SK-N-SH treated with all-trans-retinoic acid at 6 μM for 48 hours (cell line): Measurements from ENCODE around the gene PRSS48.

Source experiments
- ATAC-seq: fragments of 200-7000 bp; cut with Tn5 transposase; 3 replicates; pipeline ENCODE4 v1.9.1; 2020; ENCODE audit warnings: mild to moderate bottlenecking, moderate library complexity
- ARNTL ChIP-seq: fragments of 450-650 bp; formaldehyde crosslinking; IDR thresholded peaks from 2 replicates; pipeline ENCODE4 v1.5.0; 2020; ENCODE audit warnings: low read depth, mild to moderate bottlenecking, moderate library complexity, borderline replicate concordance
- BACH2 ChIP-seq: fragments of 250-450 bp; sonication (Bioruptor Pico); IDR thresholded peaks from 2 replicates; pipeline ENCODE4 v1.9.0; 2021; ENCODE audit warnings: mild to moderate bottlenecking, borderline replicate concordance
- CSDC2 ChIP-seq: fragments of 250-450 bp; sonication (Bioruptor Pico); IDR thresholded peaks from 2 replicates; pipeline ENCODE4 v1.5.0; 2020; ENCODE audit warnings: mild to moderate bottlenecking, moderate library complexity
- ESRRG ChIP-seq: fragments of 250-450 bp; sonication (Bioruptor Pico); IDR thresholded peaks from 2 replicates; pipeline ENCODE4 v1.6.1; 2021; ENCODE audit warnings: mild to moderate bottlenecking
- GLIS3 ChIP-seq: fragments of 250-450 bp; sonication (Bioruptor Pico); IDR thresholded peaks from 2 replicates; pipeline ENCODE4 v1.5.0; 2020; ENCODE audit warnings: mild to moderate bottlenecking, moderate library complexity
- ISL1 ChIP-seq: fragments of 250-450 bp; sonication (Bioruptor Pico); IDR thresholded peaks from 2 replicates; pipeline ENCODE4 v2.1.2; 2022; ENCODE audit warnings: mild to moderate bottlenecking, moderate library complexity
- OSR1 ChIP-seq: fragments of 250-450 bp; sonication (Bioruptor Pico); IDR thresholded peaks from 2 replicates; pipeline ENCODE4 v1.8.0; 2022; ENCODE audit warnings: moderate library complexity, mild to moderate bottlenecking, inconsistent platforms
- PPARA ChIP-seq: fragments of 250-450 bp; sonication (Bioruptor Pico); IDR thresholded peaks from 2 replicates; pipeline ENCODE4 v1.5.0; 2020; ENCODE audit warnings: mild to moderate bottlenecking, borderline replicate concordance
- SNAI2 ChIP-seq: fragments of 250-450 bp; sonication (Bioruptor Pico); IDR thresholded peaks from 2 replicates; pipeline ENCODE4 v1.5.0; 2020; ENCODE audit warnings: mild to moderate bottlenecking, moderate library complexity
- TCF4 ChIP-seq: fragments of 250-450 bp; sonication (Bioruptor Pico); IDR thresholded peaks from 2 replicates; pipeline ENCODE4 v1.8.0; 2021; ENCODE audit warnings: mild to moderate bottlenecking, moderate library complexity, borderline replicate concordance
- TOX ChIP-seq: fragments of 250-450 bp; sonication (Bioruptor Pico); IDR thresholded peaks from 2 replicates; pipeline ENCODE4 v1.8.0; 2021; ENCODE audit warnings: mild to moderate bottlenecking, moderate library complexity, borderline replicate concordance
- TSHZ2 ChIP-seq: fragments of 250-450 bp; sonication (Bioruptor Pico); IDR thresholded peaks from 2 replicates; pipeline ENCODE4 v1.5.0; 2020; ENCODE audit warnings: mild to moderate bottlenecking, moderate library complexity
- ZC3H10 ChIP-seq: fragments of 250-450 bp; sonication (Bioruptor Pico); IDR thresholded peaks from 2 replicates; pipeline ENCODE4 v1.5.1; 2021; ENCODE audit warnings: mild to moderate bottlenecking, moderate library complexity
- ZFP3 ChIP-seq: fragments of 250-450 bp; sonication (Bioruptor Pico); IDR thresholded peaks from 2 replicates; pipeline ENCODE4 v1.5.0; 2020; ENCODE audit warnings: mild to moderate bottlenecking, moderate library complexity
- ZFP30 ChIP-seq: fragments of 450-650 bp; formaldehyde crosslinking; IDR thresholded peaks from 2 replicates; pipeline ENCODE4 v1.5.0; 2022; ENCODE audit warnings: mild to moderate bottlenecking, moderate library complexity
- ZNF565 ChIP-seq: fragments of 450-650 bp; formaldehyde crosslinking; conservative IDR thresholded peaks from 2 replicates; pipeline ENCODE4 v1.5.0; 2020; ENCODE audit warnings: low read depth, mild to moderate bottlenecking, moderate library complexity
- ZNF70 ChIP-seq: fragments of 450-650 bp; formaldehyde crosslinking; IDR thresholded peaks from 2 replicates; pipeline ENCODE4 v1.5.0; 2020; ENCODE audit warnings: mild to moderate bottlenecking, moderate library complexity
- ZNF8 ChIP-seq: fragments of 450-650 bp; formaldehyde crosslinking; IDR thresholded peaks from 2 replicates; pipeline ENCODE4 v1.5.0; 2020; ENCODE audit warnings: mild to moderate bottlenecking, moderate library complexity
- TF ChIP-seq, protein P1 (sequence below): fragments of 250-450 bp; sonication (Bioruptor Pico); IDR thresholded peaks from 2 replicates; pipeline ENCODE4 v1.8.0; 2021; ENCODE audit warnings: low read depth, mild to moderate bottlenecking, moderate library complexity, borderline replicate concordance
- TF ChIP-seq, protein P2 (sequence below): fragments of 250-450 bp; sonication (Bioruptor Pico); IDR thresholded peaks from 2 replicates; pipeline ENCODE4 v1.8.0; 2020; ENCODE audit warnings: mild to moderate bottlenecking, moderate library complexity, borderline replicate concordance
- TF ChIP-seq, protein P3 (sequence below): fragments of 250-450 bp; sonication (Bioruptor Pico); IDR thresholded peaks from 2 replicates; pipeline ENCODE4 v1.5.1; 2021; ENCODE audit warnings: mild to moderate bottlenecking, moderate library complexity
- TF ChIP-seq, protein P4 (sequence below): fragments of 250-450 bp; sonication (Bioruptor Pico); IDR thresholded peaks from 2 replicates; pipeline ENCODE4 v1.5.1; 2020; ENCODE audit warnings: low read depth, mild to moderate bottlenecking, moderate library complexity

PRSS48 gene

DNA sequence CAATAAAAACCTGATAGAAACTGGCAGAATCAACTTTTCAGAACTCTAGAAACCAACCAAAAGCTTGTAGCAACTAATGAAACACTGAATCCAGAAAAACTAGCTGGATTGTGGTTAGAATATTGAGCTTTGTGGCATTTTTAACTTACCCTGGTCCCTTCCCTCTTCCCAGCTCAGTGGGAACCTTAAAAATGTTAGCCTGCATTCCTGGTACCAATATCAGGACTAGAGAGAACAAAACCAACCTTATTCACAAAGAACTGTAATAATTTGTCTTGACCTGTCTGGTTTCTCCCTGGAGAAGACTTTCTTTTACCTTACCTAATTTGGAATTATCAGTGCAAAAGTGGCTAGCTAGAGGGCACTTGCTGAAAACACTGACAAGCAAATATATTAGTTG is 27.3 kb downstream of the PRSS48 start:
- ATAC-seq = peak; percentile 28; the same call in 2 of the 3 replicates

DNA sequence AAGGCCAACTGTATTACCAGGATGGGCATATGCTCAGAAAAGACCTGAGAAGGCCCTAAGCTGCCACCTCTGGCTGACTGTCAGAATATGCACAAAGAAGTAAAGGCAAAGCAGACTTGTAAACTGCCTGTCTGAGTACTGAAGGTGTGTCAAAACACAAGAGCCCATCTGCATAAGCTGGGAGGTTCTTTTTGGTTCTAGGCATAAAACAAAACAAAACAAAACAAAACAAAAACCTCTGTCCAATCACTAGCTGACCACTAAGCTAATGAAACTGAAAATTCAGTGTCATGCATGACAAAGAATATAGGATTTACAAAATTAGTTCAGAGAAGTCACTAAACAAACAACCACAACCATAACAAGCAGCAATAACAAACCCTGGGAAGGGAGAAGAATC is 27.8 kb downstream of the PRSS48 start:
- peak; percentile 81 for ATAC-seq
- no peak for TF ChIP-seq GLIS3 (CRISPR knock-in tag)
- TF ChIP-seq ZNF70 (CRISPR knock-in tag) = no peak
- TF ChIP-seq, protein P1, sequence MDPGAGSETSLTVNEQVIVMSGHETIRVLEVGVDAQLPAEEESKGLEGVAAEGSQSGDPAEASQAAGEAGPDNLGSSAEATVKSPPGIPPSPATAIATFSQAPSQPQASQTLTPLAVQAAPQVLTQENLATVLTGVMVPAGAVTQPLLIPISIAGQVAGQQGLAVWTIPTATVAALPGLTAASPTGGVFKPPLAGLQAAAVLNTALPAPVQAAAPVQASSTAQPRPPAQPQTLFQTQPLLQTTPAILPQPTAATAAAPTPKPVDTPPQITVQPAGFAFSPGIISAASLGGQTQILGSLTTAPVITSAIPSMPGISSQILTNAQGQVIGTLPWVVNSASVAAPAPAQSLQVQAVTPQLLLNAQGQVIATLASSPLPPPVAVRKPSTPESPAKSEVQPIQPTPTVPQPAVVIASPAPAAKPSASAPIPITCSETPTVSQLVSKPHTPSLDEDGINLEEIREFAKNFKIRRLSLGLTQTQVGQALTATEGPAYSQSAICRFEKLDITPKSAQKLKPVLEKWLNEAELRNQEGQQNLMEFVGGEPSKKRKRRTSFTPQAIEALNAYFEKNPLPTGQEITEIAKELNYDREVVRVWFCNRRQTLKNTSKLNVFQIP (CRISPR knock-in tag) = no peak
- TF ChIP-seq ZFP30 (CRISPR knock-in tag) = no peak
- no peak for TF ChIP-seq ZC3H10 (CRISPR knock-in tag)
- no peak for TF ChIP-seq SNAI2 (CRISPR knock-in tag)
- no peak for TF ChIP-seq ZNF8 (CRISPR knock-in tag)
- TF ChIP-seq, protein P2, sequence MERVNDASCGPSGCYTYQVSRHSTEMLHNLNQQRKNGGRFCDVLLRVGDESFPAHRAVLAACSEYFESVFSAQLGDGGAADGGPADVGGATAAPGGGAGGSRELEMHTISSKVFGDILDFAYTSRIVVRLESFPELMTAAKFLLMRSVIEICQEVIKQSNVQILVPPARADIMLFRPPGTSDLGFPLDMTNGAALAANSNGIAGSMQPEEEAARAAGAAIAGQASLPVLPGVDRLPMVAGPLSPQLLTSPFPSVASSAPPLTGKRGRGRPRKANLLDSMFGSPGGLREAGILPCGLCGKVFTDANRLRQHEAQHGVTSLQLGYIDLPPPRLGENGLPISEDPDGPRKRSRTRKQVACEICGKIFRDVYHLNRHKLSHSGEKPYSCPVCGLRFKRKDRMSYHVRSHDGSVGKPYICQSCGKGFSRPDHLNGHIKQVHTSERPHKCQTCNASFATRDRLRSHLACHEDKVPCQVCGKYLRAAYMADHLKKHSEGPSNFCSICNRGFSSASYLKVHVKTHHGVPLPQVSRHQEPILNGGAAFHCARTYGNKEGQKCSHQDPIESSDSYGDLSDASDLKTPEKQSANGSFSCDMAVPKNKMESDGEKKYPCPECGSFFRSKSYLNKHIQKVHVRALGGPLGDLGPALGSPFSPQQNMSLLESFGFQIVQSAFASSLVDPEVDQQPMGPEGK (CRISPR knock-in tag) = no peak
- TF ChIP-seq ESRRG (CRISPR knock-in tag) = no peak

More for the DNA sequence above, 27.3 kb downstream of the PRSS48 start:
- TF ChIP-seq ISL1 (no peak), OSR1 (CRISPR knock-in tag) (no peak), ZFP3 (CRISPR knock-in tag) (no peak), PPARA (CRISPR knock-in tag) (no peak), BACH2 (CRISPR knock-in tag) (no peak), CSDC2 (CRISPR knock-in tag) (no peak), ZNF8 (CRISPR knock-in tag) (no peak), ZFP30 (CRISPR knock-in tag) (no peak), ZC3H10 (CRISPR knock-in tag) (no peak), ARNTL (no peak), TCF4 (CRISPR knock-in tag) (no peak), ZNF70 (CRISPR knock-in tag) (no peak), ZNF565 (CRISPR knock-in tag) (no peak), TOX (CRISPR knock-in tag) (no peak), GLIS3 (CRISPR knock-in tag) (no peak), TSHZ2 (no peak)
- TF ChIP-seq, protein P3, sequence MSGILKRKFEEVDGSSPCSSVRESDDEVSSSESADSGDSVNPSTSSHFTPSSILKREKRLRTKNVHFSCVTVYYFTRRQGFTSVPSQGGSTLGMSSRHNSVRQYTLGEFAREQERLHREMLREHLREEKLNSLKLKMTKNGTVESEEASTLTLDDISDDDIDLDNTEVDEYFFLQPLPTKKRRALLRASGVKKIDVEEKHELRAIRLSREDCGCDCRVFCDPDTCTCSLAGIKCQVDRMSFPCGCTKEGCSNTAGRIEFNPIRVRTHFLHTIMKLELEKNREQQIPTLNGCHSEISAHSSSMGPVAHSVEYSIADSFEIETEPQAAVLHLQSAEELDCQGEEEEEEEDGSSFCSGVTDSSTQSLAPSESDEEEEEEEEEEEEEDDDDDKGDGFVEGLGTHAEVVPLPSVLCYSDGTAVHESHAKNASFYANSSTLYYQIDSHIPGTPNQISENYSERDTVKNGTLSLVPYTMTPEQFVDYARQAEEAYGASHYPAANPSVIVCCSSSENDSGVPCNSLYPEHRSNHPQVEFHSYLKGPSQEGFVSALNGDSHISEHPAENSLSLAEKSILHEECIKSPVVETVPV (CRISPR knock-in tag) = no peak
- TF ChIP-seq, protein P4, sequence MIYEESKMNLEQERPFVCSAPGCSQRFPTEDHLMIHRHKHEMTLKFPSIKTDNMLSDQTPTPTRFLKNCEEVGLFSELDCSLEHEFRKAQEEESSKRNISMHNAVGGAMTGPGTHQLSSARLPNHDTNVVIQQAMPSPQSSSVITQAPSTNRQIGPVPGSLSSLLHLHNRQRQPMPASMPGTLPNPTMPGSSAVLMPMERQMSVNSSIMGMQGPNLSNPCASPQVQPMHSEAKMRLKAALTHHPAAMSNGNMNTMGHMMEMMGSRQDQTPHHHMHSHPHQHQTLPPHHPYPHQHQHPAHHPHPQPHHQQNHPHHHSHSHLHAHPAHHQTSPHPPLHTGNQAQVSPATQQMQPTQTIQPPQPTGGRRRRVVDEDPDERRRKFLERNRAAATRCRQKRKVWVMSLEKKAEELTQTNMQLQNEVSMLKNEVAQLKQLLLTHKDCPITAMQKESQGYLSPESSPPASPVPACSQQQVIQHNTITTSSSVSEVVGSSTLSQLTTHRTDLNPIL (CRISPR knock-in tag) = no peak
- TF ChIP-seq, protein P2 (CRISPR knock-in tag) = no peak
- TF ChIP-seq, protein P1 (CRISPR knock-in tag) = no peak
- TF ChIP-seq, all 23 proteins: peak for 0
